HepG2 (cell line): ENCODE data around the gene LRRN4. TPM values are rescaled to one million over a fixed set of nuclear protein-coding genes. Genes with fewer than 3 reads are reported as not detected.
A peak's percentile ranks its signal among the peaks of the same experiment; 100 is the strongest.

Experiments
- ATAC-seq: fragments of 200-7000 bp; cut with Tn5 transposase; 3 replicates; pipeline ENCODE4 v1.9.1; 2020; ENCODE audit warnings: mild to moderate bottlenecking, moderate library complexity
- BruUV-seq: library from RNA; stranded (reverse); fragments of 400-500 nt; replicated peaks from 2 replicates; lab custom pipeline; 2021; lab: Mats Ljungman, UMichigan
- CTCF ChIA-PET: fragments of 300-600 bp; formaldehyde crosslinking; extraction: SDS; loops from one replicate; lab custom pipeline; 2021; ENCODE audit warnings: low total read pairs, inconsistent platforms, low intra/inter-chr PET ratio; lab: Yijun Ruan, JAX
- POLR2A ChIA-PET: fragments of 350-600 bp; sonication (Branson Sonifier 250); formaldehyde crosslinking; loops from one replicate; lab custom pipeline; 2020; ENCODE audit warnings: antibody characterized with exemption, inconsistent platforms; lab: Yijun Ruan, JAX
- DNase-seq: peaks from one replicate; pipeline ENCODE4 v3.0.0-alpha.2; 2015; ENCODE audit warnings: low spot score
- FAIRE-seq: peaks from 3 replicates; lab custom pipeline; 2011; peaks lifted over from hg19 to GRCh38; lab: Jason Lieb, UNC
- H2AFZ ChIP-seq: one replicate; pipeline ENCODE4 v1.6.1; 2011; ENCODE audit warnings: low read length, inconsistent platforms
- H3K27ac ChIP-seq: fragments of 300-600 bp; 3 replicates; pipeline ENCODE4 v1.8.0; 2011; ENCODE audit warnings: mixed run types, mild to moderate bottlenecking, mixed read lengths, low read length, inconsistent platforms; ENCODE audit not compliant: insufficient read depth; ENCODE audit errors: extremely low read length
- H3K27me3 ChIP-seq, 2 experiments: fragments of 200-600 bp in 1 of 2; 2 replicates in 1 of 2; 3 replicates in 1 of 2; pipeline versions ENCODE4 v1.6.0 to v1.8.0; 2011; ENCODE audit warnings: low read length in 2 of 2, mild to moderate bottlenecking in 2 of 2, moderate library complexity in 2 of 2, inconsistent platforms in 1 of 2; ENCODE audit not compliant: insufficient read depth in 2 of 2, control insufficient read depth in 1 of 2
- H3K36me3 ChIP-seq, 2 experiments: fragments of 200-600 bp in 1 of 2; replicated peaks in 1 of 2; 2 replicates in 1 of 2; 3 replicates in 1 of 2; pipeline versions ENCODE4 v1.5.1 to v1.8.0; 2011; ENCODE audit warnings: low read length in 2 of 2, inconsistent platforms in 1 of 2; ENCODE audit not compliant: insufficient read depth in 2 of 2, control insufficient read depth in 1 of 2
- H3K4me1 ChIP-seq: 2 replicates; pipeline ENCODE4 v1.5.1; 2012; ENCODE audit warnings: low read length, inconsistent platforms; ENCODE audit not compliant: insufficient read depth
- H3K4me2 ChIP-seq: 2 replicates; pipeline ENCODE4 v1.6.0; 2011; ENCODE audit warnings: low read depth, low read length, inconsistent platforms
- H3K4me3 ChIP-seq, 3 experiments: fragments of 200-600 bp in 1 of 3; sonication (generic), shearing (Covaris generic) in 1 of 3; replicated peaks in 1 of 3; 2 replicates each; pipeline ENCODE4 v1.5.1; 2011 to 2016; ENCODE audit warnings: low read length in 3 of 3, inconsistent platforms in 2 of 3, low read depth in 2 of 3, mild to moderate bottlenecking in 2 of 3, control low read depth in 1 of 3, mixed read lengths in 1 of 3; ENCODE audit not compliant: insufficient read depth in 1 of 3
- H3K79me2 ChIP-seq: one replicate; pipeline ENCODE4 v1.6.1; 2011; ENCODE audit warnings: low read length, inconsistent platforms; ENCODE audit not compliant: insufficient read depth
- H3K9ac ChIP-seq: 2 replicates; pipeline ENCODE4 v1.6.0; 2011; ENCODE audit warnings: mild to moderate bottlenecking, low read depth, low read length, inconsistent platforms; ENCODE audit not compliant: insufficient read depth
- H3K9me3 ChIP-seq: 2 replicates; pipeline ENCODE4 v1.5.1; 2012; ENCODE audit warnings: mild to moderate bottlenecking, low read length
- H4K20me1 ChIP-seq: 2 replicates; pipeline ENCODE4 v1.6.0; 2011; ENCODE audit warnings: inconsistent platforms, mild to moderate bottlenecking, low read length, moderate library complexity; ENCODE audit not compliant: insufficient read depth
- AGO2 ChIP-seq: fragments of 200-400 bp; formaldehyde crosslinking; optimal IDR thresholded peaks from 2 replicates; pipeline ENCODE3; 2017; ENCODE audit warnings: mild to moderate bottlenecking, low read depth, low read length, moderate library complexity
- EHMT2 ChIP-seq: fragments of 200-600 bp; sonication (generic); IDR thresholded peaks from 2 replicates; pipeline ENCODE4 v1.7.0; 2017; ENCODE audit warnings: antibody characterized with exemption, low read depth, low read length, borderline replicate concordance
- HMGA1 ChIP-seq: sonication (generic); formaldehyde crosslinking; conservative IDR thresholded peaks from 2 replicates; pipeline ENCODE4 v1.4.0; 2020; ENCODE audit warnings: missing genetic modification reagents
- MYC ChIP-seq: sonication (generic); formaldehyde crosslinking; IDR thresholded peaks from 2 replicates; pipeline ENCODE4 v1.9.0; 2021; ENCODE audit warnings: missing genetic modification reagents, borderline replicate concordance
- RBM22 ChIP-seq: fragments of 200-400 bp; formaldehyde crosslinking; optimal IDR thresholded peaks from 2 replicates; pipeline ENCODE3; 2017; ENCODE audit warnings: mild to moderate bottlenecking, low read length, moderate library complexity
- REL ChIP-seq: sonication (generic); formaldehyde crosslinking; conservative IDR thresholded peaks from 2 replicates; pipeline ENCODE4 v1.8.0; 2022; ENCODE audit warnings: mild to moderate bottlenecking, missing genetic modification reagents, moderate library complexity
- ZNF674 ChIP-seq: sonication (generic); formaldehyde crosslinking; IDR thresholded peaks from 2 replicates; pipeline ENCODE4 v1.5.0; 2020; ENCODE audit warnings: low read depth, mild to moderate bottlenecking, missing genetic modification reagents
- ZNF768 ChIP-seq: sonication (generic); formaldehyde crosslinking; IDR thresholded peaks from 2 replicates; pipeline ENCODE4 v1.4.0; 2020; ENCODE audit warnings: missing genetic modification reagents
- ZNF891 ChIP-seq: sonication (generic); formaldehyde crosslinking; IDR thresholded peaks from 2 replicates; pipeline ENCODE4 v1.5.0; 2020; ENCODE audit warnings: mild to moderate bottlenecking, missing genetic modification reagents
- WGBS: methylation state at CpG from one replicate; pipeline ENCODE4 v1.1.6; 2017; ENCODE audit warnings: low lambda C conversion rate; 5-methylcytosine and 5-hydroxymethylcytosine counted together
- in situ Hi-C: cut with HindIII; loops from 2 replicates; pipeline ENCODE4 v1.10.0; 2017; ENCODE audit warnings: low pct_unique_long_range_greater_than_20kb; ENCODE audit not compliant: extremely low pct_ligation_motif_present
- intact Hi-C: fragments of 100-400 bp; cut with micrococcal nuclease; formaldehyde crosslinking; loops from one replicate; pipeline ENCODE4 v1.10.0; 2022; ENCODE audit not compliant: unreplicated experiment
- polyA plus RNA-seq, 8 experiments: library from polyadenylated mRNA; depleted of rRNA in 3 of 8; stranded (reverse) in 7 of 8; unstranded in 1 of 8; fragments of >200 nt; fragmentation: Illumina TruSeq in 4 of 8; extraction: Trizol in 4 of 8; gene quantifications; 2 replicates each; pipeline versions ENCODE4 v1.2.1 to v1.2.3, GENCODE V29; 2011 to 2016; ENCODE audit warnings: low read depth in 4 of 8, missing spikeins in 1 of 8, mixed read lengths in 1 of 8; ENCODE audit not compliant: insufficient read depth in 1 of 8
- total RNA-seq, 5 experiments: library from RNA; depleted of rRNA; stranded (reverse); fragments of >200 nt; fragmentation: Illumina TruSeq; extraction: Trizol; gene quantifications; 2 replicates each; pipeline ENCODE4 v1.2.3, GENCODE V29; 2016; ENCODE audit warnings: low read depth in 1 of 5
- TF ChIP-seq, protein P1 (sequence below), 2 experiments: sonication (generic) in 1 of 2; formaldehyde crosslinking in 1 of 2; IDR thresholded peaks; 2 replicates each; pipeline versions ENCODE4 v1.6.1 to v1.9.0; 2014 to 2022; ENCODE audit warnings: antibody characterized with exemption in 1 of 2, borderline replicate concordance in 1 of 2, inconsistent platforms in 1 of 2, low read depth in 1 of 2, missing genetic modification reagents in 1 of 2
- TF ChIP-seq, protein P2 (sequence below): sonication (generic); formaldehyde crosslinking; IDR thresholded peaks from 2 replicates; pipeline ENCODE4 v1.4.0; 2020; ENCODE audit warnings: low read depth, missing genetic modification reagents
- TF ChIP-seq, protein P3 (sequence below): sonication (generic); formaldehyde crosslinking; IDR thresholded peaks from 2 replicates; pipeline ENCODE4 v1.5.0; 2020; ENCODE audit warnings: missing genetic modification reagents

Gene LRRN4
- total and polyA plus RNA-seq, 2 of the 13 experiments (the other 11 are each of a cell fraction or from before 2014, with no cell fraction given): 0.15 to 0.20 TPM

DNA sequence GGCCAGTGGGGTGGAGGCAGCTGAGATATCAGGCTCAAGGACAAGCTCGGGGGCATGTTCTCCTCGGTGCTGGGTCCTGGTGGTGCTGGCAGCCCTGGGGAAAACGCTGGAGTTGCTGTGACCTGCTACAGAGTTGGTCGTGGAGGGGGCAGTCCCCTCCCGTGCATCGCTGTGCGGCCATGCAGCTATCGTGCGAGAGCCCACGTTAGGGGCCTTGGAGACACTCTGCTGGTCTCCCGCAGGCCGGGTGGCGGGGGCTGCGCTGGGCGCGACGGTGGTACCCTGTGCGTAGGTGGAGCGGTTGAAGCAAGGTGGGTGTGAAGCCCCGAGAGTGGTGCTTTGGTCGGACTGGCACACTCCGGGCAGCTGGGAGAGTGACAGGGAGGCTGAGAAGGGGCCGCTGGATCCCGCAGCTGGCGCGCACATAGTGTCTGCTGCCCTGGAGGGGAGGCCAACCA lies 12.0 kb downstream of the LRRN4 start:
- DNase-seq (no peak), ATAC-seq (peak; percentile 11), FAIRE-seq (no peak)
- Histone ChIP-seq H3K9ac (no peak overlapping the region), H3K36me3 (peaks cover 22 to 46% of the 10 kb centered on the region in 2 experiments), H3K4me3 (no peak overlapping the region), H3K27me3 (no peaks in the 10 kb centered on the region), H2AFZ (no peak overlapping the region), H3K27ac (no peak overlapping the region), H3K79me2 (no peaks in the 10 kb centered on the region), H3K4me1 (no peaks in the 10 kb centered on the region), H3K4me2 (no peak overlapping the region), H4K20me1 (peaks cover 9% of the 10 kb centered on the region; the same call in 1 of the 2 replicates), H3K9me3 (no peaks in the 10 kb centered on the region)
- ChIA-PET POLR2A (interaction anchor here (1.4 kb wide), 1 partner anchor 34 kb away, joined by 5 read pairs; no protein-coding TSS in a partner anchor), CTCF (no interaction called here)
- intact Hi-C loops: no loop called here
- BruUV-seq: no TSS peak
- 97% methylated on average over 26 of the region's 26 CpGs for WGBS
- in situ Hi-C loops: no loop called here
- TF ChIP-seq HMGA1 (CRISPR knock-in tag): no peak
- no peak for TF ChIP-seq REL (CRISPR knock-in tag)
- peak; percentile 35; the same call in 1 of the 2 replicates for TF ChIP-seq ZNF768 (CRISPR knock-in tag)
- TF ChIP-seq ZNF891 (CRISPR knock-in tag): 0 out of 2 replicates have a peak, but pooled peaks have one; percentile 54
- TF ChIP-seq RBM22: peak; percentile 91
- TF ChIP-seq, protein P1, sequence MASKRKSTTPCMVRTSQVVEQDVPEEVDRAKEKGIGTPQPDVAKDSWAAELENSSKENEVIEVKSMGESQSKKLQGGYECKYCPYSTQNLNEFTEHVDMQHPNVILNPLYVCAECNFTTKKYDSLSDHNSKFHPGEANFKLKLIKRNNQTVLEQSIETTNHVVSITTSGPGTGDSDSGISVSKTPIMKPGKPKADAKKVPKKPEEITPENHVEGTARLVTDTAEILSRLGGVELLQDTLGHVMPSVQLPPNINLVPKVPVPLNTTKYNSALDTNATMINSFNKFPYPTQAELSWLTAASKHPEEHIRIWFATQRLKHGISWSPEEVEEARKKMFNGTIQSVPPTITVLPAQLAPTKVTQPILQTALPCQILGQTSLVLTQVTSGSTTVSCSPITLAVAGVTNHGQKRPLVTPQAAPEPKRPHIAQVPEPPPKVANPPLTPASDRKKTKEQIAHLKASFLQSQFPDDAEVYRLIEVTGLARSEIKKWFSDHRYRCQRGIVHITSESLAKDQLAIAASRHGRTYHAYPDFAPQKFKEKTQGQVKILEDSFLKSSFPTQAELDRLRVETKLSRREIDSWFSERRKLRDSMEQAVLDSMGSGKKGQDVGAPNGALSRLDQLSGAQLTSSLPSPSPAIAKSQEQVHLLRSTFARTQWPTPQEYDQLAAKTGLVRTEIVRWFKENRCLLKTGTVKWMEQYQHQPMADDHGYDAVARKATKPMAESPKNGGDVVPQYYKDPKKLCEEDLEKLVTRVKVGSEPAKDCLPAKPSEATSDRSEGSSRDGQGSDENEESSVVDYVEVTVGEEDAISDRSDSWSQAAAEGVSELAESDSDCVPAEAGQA (IDR thresholded peaks at IDR 0.05; ENCODE audit: low read depth): no peak
- TF ChIP-seq, protein P1 (CRISPR knock-in tag; IDR thresholded peaks at IDR 0.05; ENCODE audit: borderline replicate concordance): no peak
- TF ChIP-seq AGO2: peak; percentile 99
- no peak for TF ChIP-seq EHMT2
- TF ChIP-seq, protein P2, sequence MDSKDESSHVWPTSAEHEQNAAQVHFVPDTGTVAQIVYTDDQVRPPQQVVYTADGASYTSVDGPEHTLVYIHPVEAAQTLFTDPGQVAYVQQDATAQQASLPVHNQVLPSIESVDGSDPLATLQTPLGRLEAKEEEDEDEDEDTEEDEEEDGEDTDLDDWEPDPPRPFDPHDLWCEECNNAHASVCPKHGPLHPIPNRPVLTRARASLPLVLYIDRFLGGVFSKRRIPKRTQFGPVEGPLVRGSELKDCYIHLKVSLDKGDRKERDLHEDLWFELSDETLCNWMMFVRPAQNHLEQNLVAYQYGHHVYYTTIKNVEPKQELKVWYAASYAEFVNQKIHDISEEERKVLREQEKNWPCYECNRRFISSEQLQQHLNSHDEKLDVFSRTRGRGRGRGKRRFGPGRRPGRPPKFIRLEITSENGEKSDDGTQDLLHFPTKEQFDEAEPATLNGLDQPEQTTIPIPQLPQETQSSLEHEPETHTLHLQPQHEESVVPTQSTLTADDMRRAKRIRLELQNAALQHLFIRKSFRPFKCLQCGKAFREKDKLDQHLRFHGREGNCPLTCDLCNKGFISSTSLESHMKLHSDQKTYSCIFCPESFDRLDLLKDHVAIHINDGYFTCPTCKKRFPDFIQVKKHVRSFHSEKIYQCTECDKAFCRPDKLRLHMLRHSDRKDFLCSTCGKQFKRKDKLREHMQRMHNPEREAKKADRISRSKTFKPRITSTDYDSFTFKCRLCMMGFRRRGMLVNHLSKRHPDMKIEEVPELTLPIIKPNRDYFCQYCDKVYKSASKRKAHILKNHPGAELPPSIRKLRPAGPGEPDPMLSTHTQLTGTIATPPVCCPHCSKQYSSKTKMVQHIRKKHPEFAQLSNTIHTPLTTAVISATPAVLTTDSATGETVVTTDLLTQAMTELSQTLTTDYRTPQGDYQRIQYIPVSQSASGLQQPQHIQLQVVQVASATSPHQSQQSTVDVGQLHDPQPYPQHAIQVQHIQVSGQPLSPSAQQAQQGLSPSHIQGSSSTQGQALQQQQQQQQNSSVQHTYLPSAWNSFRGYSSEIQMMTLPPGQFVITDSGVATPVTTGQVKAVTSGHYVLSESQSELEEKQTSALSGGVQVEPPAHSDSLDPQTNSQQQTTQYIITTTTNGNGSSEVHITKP (CRISPR knock-in tag): no peak
- no peak for TF ChIP-seq ZNF674 (CRISPR knock-in tag)
- TF ChIP-seq MYC (CRISPR knock-in tag): no peak
- TF ChIP-seq, protein P3, sequence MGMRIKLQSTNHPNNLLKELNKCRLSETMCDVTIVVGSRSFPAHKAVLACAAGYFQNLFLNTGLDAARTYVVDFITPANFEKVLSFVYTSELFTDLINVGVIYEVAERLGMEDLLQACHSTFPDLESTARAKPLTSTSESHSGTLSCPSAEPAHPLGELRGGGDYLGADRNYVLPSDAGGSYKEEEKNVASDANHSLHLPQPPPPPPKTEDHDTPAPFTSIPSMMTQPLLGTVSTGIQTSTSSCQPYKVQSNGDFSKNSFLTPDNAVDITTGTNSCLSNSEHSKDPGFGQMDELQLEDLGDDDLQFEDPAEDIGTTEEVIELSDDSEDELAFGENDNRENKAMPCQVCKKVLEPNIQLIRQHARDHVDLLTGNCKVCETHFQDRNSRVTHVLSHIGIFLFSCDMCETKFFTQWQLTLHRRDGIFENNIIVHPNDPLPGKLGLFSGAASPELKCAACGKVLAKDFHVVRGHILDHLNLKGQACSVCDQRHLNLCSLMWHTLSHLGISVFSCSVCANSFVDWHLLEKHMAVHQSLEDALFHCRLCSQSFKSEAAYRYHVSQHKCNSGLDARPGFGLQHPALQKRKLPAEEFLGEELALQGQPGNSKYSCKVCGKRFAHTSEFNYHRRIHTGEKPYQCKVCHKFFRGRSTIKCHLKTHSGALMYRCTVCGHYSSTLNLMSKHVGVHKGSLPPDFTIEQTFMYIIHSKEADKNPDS (CRISPR knock-in tag): no peak
